ENCODE measurements around the gene CEP112.

GRCh38 chr17:65841089-65841488, 350.8 kb downstream of the CEP112 start:
- TF ChIP-seq POLR2AphosphoS5 (IDR thresholded peaks at IDR 0.05; ENCODE audit: low read depth, low read length) (no peak), POU2F2 (IDR thresholded peaks at IDR 0.05; ENCODE audit: low read depth, low read length) (no peak)

Data from GM12891 (cell line).